Measurements from ENCODE around the gene ZCCHC14. TPM values are rescaled to one million over a fixed set of nuclear protein-coding genes. Genes with fewer than 3 reads are reported as not detected.
"Not testable (repeated sequence)": the region's sequence is repeated elsewhere in the genome, so short reads cannot be mapped to it uniquely, and the experiment has no call there.

Gene ZCCHC14
- total and polyA plus RNA-seq, 2 donors (not counting 1 experiment from before 2014, with no cell fraction given): 0.70 to 4.4 TPM

GRCh38 chr16:87521764-87522163 lies 28.9 kb upstream of the ZCCHC14 start:
- H3K4me3 Mint-ChIP-seq; H4K20me1 ChIP-seq (ENCODE audit: control insufficient read depth, insufficient read depth, low read length, poor library complexity, severe bottlenecking); ATAC-seq (ENCODE audit: low read depth); CTCF ChIA-PET; H3K27ac ChIP-seq (ENCODE audit: low read length in 2 of 2); DNase-seq; intact Hi-C loops (cut with micrococcal nuclease); H3K4me3 ChIP-seq (ENCODE audit: control extremely low read depth in 1 of 5, extremely low read depth in 1 of 5, insufficient read depth in 1 of 5, low read depth in 2 of 5, low read length in 4 of 5); H3K79me2 ChIP-seq (ENCODE audit: control insufficient read depth, insufficient read depth, low read length); H3K36me3 ChIP-seq (replicated peaks in 1 of 2; ENCODE audit: control extremely low read depth in 1 of 2, control insufficient read depth in 1 of 2, extremely low read depth in 1 of 2, insufficient read depth in 2 of 2, low read length in 1 of 2); H3K4me1 ChIP-seq (ENCODE audit: control insufficient read depth in 2 of 2, insufficient read depth in 2 of 2, low read length in 2 of 2); H3K4me1 Mint-ChIP-seq; POLR2A ChIA-PET; H3K9me3 ChIP-seq (ENCODE audit: control extremely low read depth in 1 of 3, control insufficient read depth in 2 of 3, insufficient read depth in 1 of 3, low read length in 2 of 3); H3K9ac ChIP-seq (ENCODE audit: low read length); H3K27ac Mint-ChIP-seq; H2AFZ ChIP-seq (ENCODE audit: insufficient read depth, low read depth, low read length, poor library complexity, severe bottlenecking); H3K9me3 Mint-ChIP-seq (ENCODE audit: insufficient read depth); H3K4me2 ChIP-seq (replicated peaks; ENCODE audit: low read depth, low read length, poor library complexity, severe bottlenecking): not testable (repeated sequence)
- peaks cover 0 to 14% (median 2%) of the 10 kb centered on the region in 4 experiments for H3K27me3 ChIP-seq (replicated peaks in 1 of 4; ENCODE audit: control extremely low read depth in 1 of 4, control insufficient read depth in 3 of 4, insufficient read depth in 4 of 4, low read length in 3 of 4)
- H3K27me3 Mint-ChIP-seq: peaks cover 35% of the 10 kb centered on the region
- WGBS (ENCODE audit: insufficient coverage): 83% methylated on average over 4 of the region's 7 CpGs

GRCh38 chr16:87519170-87519569 lies 26.3 kb upstream of the ZCCHC14 start:
- not testable (repeated sequence) for H3K4me1 Mint-ChIP-seq, H3K4me3 Mint-ChIP-seq

GRCh38 chr16:87518430-87519051 lies 25.7 kb upstream of the ZCCHC14 start:
- H3K4me3 ChIP-seq (ENCODE audit: control extremely low read depth in 1 of 5, extremely low read depth in 1 of 5, insufficient read depth in 1 of 5, low read depth in 2 of 5, low read length in 4 of 5); H3K4me2 ChIP-seq (replicated peaks; ENCODE audit: low read depth, low read length, poor library complexity, severe bottlenecking); intact Hi-C loops (cut with micrococcal nuclease); H4K20me1 ChIP-seq (ENCODE audit: control insufficient read depth, insufficient read depth, low read length, poor library complexity, severe bottlenecking); H3K27me3 ChIP-seq (replicated peaks in 1 of 4; ENCODE audit: control extremely low read depth in 1 of 4, control insufficient read depth in 3 of 4, insufficient read depth in 4 of 4, low read length in 3 of 4); H2AFZ ChIP-seq (ENCODE audit: insufficient read depth, low read depth, low read length, poor library complexity, severe bottlenecking); H3K9ac ChIP-seq (ENCODE audit: low read length); H3K79me2 ChIP-seq (ENCODE audit: control insufficient read depth, insufficient read depth, low read length); POLR2A ChIA-PET; H3K9me3 Mint-ChIP-seq (ENCODE audit: insufficient read depth); H3K4me1 Mint-ChIP-seq; DNase-seq; H3K36me3 ChIP-seq (replicated peaks in 1 of 2; ENCODE audit: control extremely low read depth in 1 of 2, control insufficient read depth in 1 of 2, extremely low read depth in 1 of 2, insufficient read depth in 2 of 2, low read length in 1 of 2); CTCF ChIA-PET; H3K9me3 ChIP-seq (ENCODE audit: control extremely low read depth in 1 of 3, control insufficient read depth in 2 of 3, insufficient read depth in 1 of 3, low read length in 2 of 3); H3K4me1 ChIP-seq (ENCODE audit: control insufficient read depth in 2 of 2, insufficient read depth in 2 of 2, low read length in 2 of 2); H3K27ac Mint-ChIP-seq; H3K4me3 Mint-ChIP-seq; ATAC-seq (ENCODE audit: low read depth); H3K27ac ChIP-seq (ENCODE audit: low read length in 2 of 2): not testable (repeated sequence)
- 92% methylated on average over 19 of the region's 21 CpGs for WGBS (ENCODE audit: insufficient coverage)
- H3K27me3 Mint-ChIP-seq: peaks cover 22% of the 10 kb centered on the region

More at GRCh38 chr16:87519170-87519569, 26.3 kb upstream of the ZCCHC14 start:
- H3K4me1 ChIP-seq (ENCODE audit: control insufficient read depth in 2 of 2, insufficient read depth in 2 of 2, low read length in 2 of 2); H3K9me3 Mint-ChIP-seq (ENCODE audit: insufficient read depth); H3K27ac ChIP-seq (ENCODE audit: low read length in 2 of 2); POLR2A ChIA-PET; H3K9ac ChIP-seq (ENCODE audit: low read length); intact Hi-C loops (cut with micrococcal nuclease); H3K79me2 ChIP-seq (ENCODE audit: control insufficient read depth, insufficient read depth, low read length); DNase-seq; H3K9me3 ChIP-seq (ENCODE audit: control extremely low read depth in 1 of 3, control insufficient read depth in 2 of 3, insufficient read depth in 1 of 3, low read length in 2 of 3); H3K27me3 ChIP-seq (replicated peaks in 1 of 4; ENCODE audit: control extremely low read depth in 1 of 4, control insufficient read depth in 3 of 4, insufficient read depth in 4 of 4, low read length in 3 of 4); H3K27ac Mint-ChIP-seq; H2AFZ ChIP-seq (ENCODE audit: insufficient read depth, low read depth, low read length, poor library complexity, severe bottlenecking); ATAC-seq (ENCODE audit: low read depth); H3K4me3 ChIP-seq (ENCODE audit: control extremely low read depth in 1 of 5, extremely low read depth in 1 of 5, insufficient read depth in 1 of 5, low read depth in 2 of 5, low read length in 4 of 5); H3K4me2 ChIP-seq (replicated peaks; ENCODE audit: low read depth, low read length, poor library complexity, severe bottlenecking); H3K36me3 ChIP-seq (replicated peaks in 1 of 2; ENCODE audit: control extremely low read depth in 1 of 2, control insufficient read depth in 1 of 2, extremely low read depth in 1 of 2, insufficient read depth in 2 of 2, low read length in 1 of 2); H4K20me1 ChIP-seq (ENCODE audit: control insufficient read depth, insufficient read depth, low read length, poor library complexity, severe bottlenecking); CTCF ChIA-PET: not testable (repeated sequence)
- WGBS (ENCODE audit: insufficient coverage): 67% methylated on average over 1 of the region's 4 CpGs
- H3K27me3 Mint-ChIP-seq: peaks cover 20% of the 10 kb centered on the region

GRCh38 chr16:87517610-87518429 lies 25.0 kb upstream of the ZCCHC14 start:
- H3K27me3 Mint-ChIP-seq: peaks cover 26% of the 10 kb centered on the region
- H3K9me3 Mint-ChIP-seq (ENCODE audit: insufficient read depth); H3K27ac ChIP-seq (ENCODE audit: low read length in 2 of 2); H3K36me3 ChIP-seq (replicated peaks in 1 of 2; ENCODE audit: control extremely low read depth in 1 of 2, control insufficient read depth in 1 of 2, extremely low read depth in 1 of 2, insufficient read depth in 2 of 2, low read length in 1 of 2); H3K4me3 Mint-ChIP-seq; H3K4me1 Mint-ChIP-seq; H3K4me2 ChIP-seq (replicated peaks; ENCODE audit: low read depth, low read length, poor library complexity, severe bottlenecking); H3K27ac Mint-ChIP-seq; H3K9me3 ChIP-seq (ENCODE audit: control extremely low read depth in 1 of 3, control insufficient read depth in 2 of 3, insufficient read depth in 1 of 3, low read length in 2 of 3); H2AFZ ChIP-seq (ENCODE audit: insufficient read depth, low read depth, low read length, poor library complexity, severe bottlenecking); intact Hi-C loops (cut with micrococcal nuclease); POLR2A ChIA-PET; H3K27me3 ChIP-seq (replicated peaks in 1 of 4; ENCODE audit: control extremely low read depth in 1 of 4, control insufficient read depth in 3 of 4, insufficient read depth in 4 of 4, low read length in 3 of 4); H3K79me2 ChIP-seq (ENCODE audit: control insufficient read depth, insufficient read depth, low read length); H4K20me1 ChIP-seq (ENCODE audit: control insufficient read depth, insufficient read depth, low read length, poor library complexity, severe bottlenecking); H3K4me3 ChIP-seq (ENCODE audit: control extremely low read depth in 1 of 5, extremely low read depth in 1 of 5, insufficient read depth in 1 of 5, low read depth in 2 of 5, low read length in 4 of 5); H3K4me1 ChIP-seq (ENCODE audit: control insufficient read depth in 2 of 2, insufficient read depth in 2 of 2, low read length in 2 of 2); ATAC-seq (ENCODE audit: low read depth); H3K9ac ChIP-seq (ENCODE audit: low read length); DNase-seq; CTCF ChIA-PET: not testable (repeated sequence)
- 70% methylated on average over 23 of the region's 34 CpGs for WGBS (ENCODE audit: insufficient coverage)

Data from B cell (primary cell).